ENCODE measurements around the gene ZNF48. TPM values are rescaled to one million over a fixed set of nuclear protein-coding genes. Genes with fewer than 3 reads are reported as not detected.

Gene ZNF48
- total and polyA plus RNA-seq, 10 donors, result 2.7 to 10.4 (median 8.4) TPM

DNA sequence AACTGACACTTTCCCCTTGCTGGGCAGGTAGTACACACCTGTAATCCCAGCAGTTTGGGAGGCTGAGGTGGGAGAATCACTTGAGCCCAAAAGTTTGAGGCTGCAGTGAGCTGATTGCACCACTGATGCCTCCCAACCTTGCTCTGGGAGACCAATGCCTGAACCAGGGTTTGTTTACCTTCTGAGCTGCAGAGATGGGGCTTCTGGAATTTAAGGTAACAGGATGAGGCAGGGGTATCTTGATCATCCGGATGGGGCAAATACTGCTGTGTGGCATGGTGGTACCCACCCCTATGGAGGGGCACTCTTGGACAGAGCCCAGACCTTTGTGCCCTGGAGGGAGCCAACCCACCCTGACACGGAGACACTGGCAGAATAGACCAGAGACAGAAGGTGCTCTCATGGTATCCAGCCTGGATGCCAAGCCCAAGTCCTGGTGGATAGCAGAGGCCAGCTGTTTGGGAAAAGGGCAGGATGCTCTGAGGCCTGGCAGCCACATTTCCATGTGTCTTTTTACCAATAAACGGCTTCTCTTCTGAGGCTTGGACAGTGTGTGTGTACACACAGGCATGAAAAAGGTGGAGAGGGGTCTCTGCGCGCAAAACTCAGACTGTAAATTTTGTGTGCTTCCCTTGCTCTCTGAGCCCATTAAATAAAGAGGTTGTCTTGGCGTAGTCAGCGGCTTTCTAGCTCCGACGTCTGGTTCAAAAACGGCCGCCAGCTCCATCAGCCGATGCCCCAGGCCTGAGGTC, 4.4 kb downstream of the ZNF48 start:
- peaks cover 10 to 77% (median 50%) of the 10 kb centered on the region in 6 donors for H3K4me1 ChIP-seq

DNA sequence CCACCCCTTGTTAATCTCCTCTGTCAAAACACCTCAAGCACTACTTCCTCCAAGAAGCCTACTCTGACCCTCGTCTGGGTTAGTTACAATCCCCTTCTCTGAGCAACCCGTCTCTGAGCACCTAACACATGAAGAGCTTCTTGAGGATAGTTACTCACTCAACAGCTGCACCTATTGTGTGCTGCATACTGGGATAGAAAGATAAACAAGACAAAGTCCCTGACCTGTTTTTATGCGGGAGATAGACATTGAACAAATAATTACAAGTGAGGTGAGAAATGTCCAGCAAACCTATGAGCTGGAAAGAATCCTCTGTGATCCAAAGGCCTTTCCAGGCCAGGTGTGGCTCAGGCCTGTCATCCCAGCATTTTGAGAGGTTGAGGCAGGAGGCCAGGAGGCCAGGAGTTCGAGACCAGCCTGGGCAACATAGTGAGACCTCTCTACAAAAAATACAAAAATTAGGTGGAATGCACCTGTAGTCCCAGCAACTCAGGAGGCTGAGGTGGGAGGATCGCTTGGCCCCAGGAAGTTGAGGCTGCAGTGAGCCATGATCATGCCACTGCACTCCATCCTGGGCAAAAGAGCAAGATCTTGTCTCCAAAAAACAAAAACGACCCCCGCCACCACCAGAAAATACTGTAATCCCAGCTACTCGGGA, 6.7 kb downstream of the ZNF48 start:
- no peak for TF ChIP-seq POLR2AphosphoS5 (IDR thresholded peaks at IDR 0.05)
- no peak overlapping the region for H3K4me3 ChIP-seq
- WGBS, 5 donors, result 81 to 90% (median 86%) methylated on average over 8 of the region's 8 CpGs
- H3K9me3 ChIP-seq, result no peaks in the 10 kb centered on the region
- H3K27ac ChIP-seq, result no peak overlapping the region
- no peak for DNase-seq
- H3K36me3 ChIP-seq, result peaks cover 0 to 20% (median 13%) of the 10 kb centered on the region in 6 donors
- intact Hi-C loops (cut with DNase I; ENCODE audit: low total_unique reads), result loop anchor here (5.0 kb wide), 1 partner anchor 50 kb away; no protein-coding TSS in a partner anchor
- no peaks in the 10 kb centered on the region for H3K27me3 ChIP-seq (replicated peaks in 1 of 7)
- peaks cover 3 to 65% (median 37%) of the 10 kb centered on the region in 6 donors for H3K4me1 ChIP-seq

More for the DNA sequence above, 4.4 kb downstream of the ZNF48 start:
- H3K4me3 ChIP-seq, result peak overlapping the region; percentile 54 to 73 (median 60)
- DNase-seq, result no peak
- H3K9me3 ChIP-seq, result no peaks in the 10 kb centered on the region
- intact Hi-C loops (cut with DNase I; ENCODE audit: low total_unique reads), result loop anchor here (5.0 kb wide), 1 partner anchor 47 kb away; no protein-coding TSS in a partner anchor
- peaks cover 0 to 20% (median 13%) of the 10 kb centered on the region in 6 donors for H3K36me3 ChIP-seq
- TF ChIP-seq POLR2A (IDR thresholded peaks at IDR 0.05) (no peak), POLR2AphosphoS5 (IDR thresholded peaks at IDR 0.05) (no peak)
- WGBS, 5 donors, result 17 to 27% (median 18%) methylated on average over 7 to 12 of the region's 12 CpGs
- no peaks in the 10 kb centered on the region for H3K27me3 ChIP-seq (replicated peaks in 1 of 7)
- H3K27ac ChIP-seq, result peak overlapping the region; percentile 48 to 85 (median 81)

DNA sequence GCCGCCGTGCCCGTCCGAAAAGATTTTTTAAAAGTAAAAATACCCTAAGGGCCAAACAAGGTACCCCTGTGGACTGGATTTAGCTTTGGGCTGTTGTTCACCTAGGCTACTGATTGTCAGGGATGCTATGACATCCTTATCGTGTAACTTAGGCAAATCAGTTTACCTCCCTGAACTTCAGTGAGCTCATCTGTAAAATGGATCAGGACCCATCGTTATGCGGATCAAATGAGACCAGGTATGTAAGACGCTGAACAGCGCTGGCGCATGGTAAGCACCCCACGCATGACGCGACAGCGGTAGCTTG, 11.5 kb downstream of the ZNF48 start:
- intact Hi-C loops (cut with DNase I; ENCODE audit: low total_unique reads), result no loop called here
- Histone ChIP-seq H3K9me3 (no peaks in the 10 kb centered on the region), H3K27me3 (replicated peaks in 1 of 7) (no peaks in the 10 kb centered on the region), H3K27ac (peak overlapping the region in 7 of 8 donors; percentile 73 to 90 (median 85)), H3K4me1 (peaks cover 16 to 51% (median 32%) of the 10 kb centered on the region in 6 donors), H3K36me3 (peaks cover 0 to 9% (median under 1%) of the 10 kb centered on the region in 6 donors), H3K4me3 (peak overlapping the region; percentile 55 to 93 (median 79))
- no peak for DNase-seq
- WGBS, 5 donors, result 20 to 22% (median 20%) methylated on average over 14 of the region's 14 CpGs
- TF ChIP-seq, protein P1, sequence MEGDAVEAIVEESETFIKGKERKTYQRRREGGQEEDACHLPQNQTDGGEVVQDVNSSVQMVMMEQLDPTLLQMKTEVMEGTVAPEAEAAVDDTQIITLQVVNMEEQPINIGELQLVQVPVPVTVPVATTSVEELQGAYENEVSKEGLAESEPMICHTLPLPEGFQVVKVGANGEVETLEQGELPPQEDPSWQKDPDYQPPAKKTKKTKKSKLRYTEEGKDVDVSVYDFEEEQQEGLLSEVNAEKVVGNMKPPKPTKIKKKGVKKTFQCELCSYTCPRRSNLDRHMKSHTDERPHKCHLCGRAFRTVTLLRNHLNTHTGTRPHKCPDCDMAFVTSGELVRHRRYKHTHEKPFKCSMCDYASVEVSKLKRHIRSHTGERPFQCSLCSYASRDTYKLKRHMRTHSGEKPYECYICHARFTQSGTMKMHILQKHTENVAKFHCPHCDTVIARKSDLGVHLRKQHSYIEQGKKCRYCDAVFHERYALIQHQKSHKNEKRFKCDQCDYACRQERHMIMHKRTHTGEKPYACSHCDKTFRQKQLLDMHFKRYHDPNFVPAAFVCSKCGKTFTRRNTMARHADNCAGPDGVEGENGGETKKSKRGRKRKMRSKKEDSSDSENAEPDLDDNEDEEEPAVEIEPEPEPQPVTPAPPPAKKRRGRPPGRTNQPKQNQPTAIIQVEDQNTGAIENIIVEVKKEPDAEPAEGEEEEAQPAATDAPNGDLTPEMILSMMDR (IDR thresholded peaks at IDR 0.05 in 8 of 11, conservative IDR thresholded peaks at IDR 0.05 in 3 of 11), result no peak
- TF ChIP-seq POLR2A (IDR thresholded peaks at IDR 0.05) (no peak), POLR2AphosphoS5 (IDR thresholded peaks at IDR 0.05) (no peak)

DNA sequence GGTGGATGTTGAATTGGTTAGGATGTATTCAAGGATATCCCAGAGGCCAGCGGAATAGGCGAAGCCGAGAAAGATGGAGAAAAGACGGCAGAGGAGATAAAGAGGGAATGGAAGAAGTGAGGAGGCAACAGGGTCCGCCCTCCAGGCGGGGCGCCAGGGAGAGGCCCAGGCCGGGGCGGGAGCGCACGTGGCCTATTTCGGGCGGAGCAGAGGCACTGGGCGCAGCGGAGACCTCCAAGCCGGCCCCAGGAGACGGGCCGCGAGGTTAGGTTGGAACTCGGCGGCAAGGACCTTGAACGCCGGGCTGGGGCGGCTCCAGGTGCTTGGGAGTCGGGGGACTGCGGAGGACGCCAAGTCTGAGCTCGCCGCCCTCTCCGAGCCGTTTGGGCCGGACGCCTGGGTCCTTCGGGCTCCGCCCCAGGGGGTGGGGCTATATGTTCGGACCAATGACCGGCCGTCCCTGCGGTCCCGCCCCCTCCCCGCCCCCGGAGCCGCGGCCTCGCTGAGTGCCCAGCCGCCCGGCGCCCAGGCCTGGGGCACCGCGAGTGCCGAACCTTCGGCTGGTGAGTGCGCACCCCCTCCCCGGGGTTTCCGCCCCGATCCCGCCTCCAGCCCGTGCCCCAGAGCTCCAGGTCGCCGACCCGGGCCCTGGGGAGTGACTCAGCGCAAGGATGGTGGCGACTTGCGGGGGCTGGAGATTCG, 12.0 kb downstream of the ZNF48 start, which contains the start of gene ZNF771:
TSS of gene ZNF771 (plus strand) at position 505 of the 702 bp plus-strand sequence. CDS start 448 bp downstream, outside the sequence.
- Histone ChIP-seq H3K27ac (peak within 1 kb of the TSS; percentile 45 to 90 (median 83)), H3K4me1 (peaks cover 16 to 50% (median 32%) of the 10 kb centered on the region in 6 donors), H3K4me3 (peak within 1 kb of the TSS; percentile 55 to 93 (median 79)), H3K9me3 (no peaks in the 10 kb centered on the region), H3K27me3 (replicated peaks in 1 of 7) (no peaks in the 10 kb centered on the region), H3K36me3 (peaks cover 0 to 12% (median 2%) of the 10 kb centered on the region in 6 donors)
- TF ChIP-seq, protein P1 (IDR thresholded peaks at IDR 0.05 in 8 of 11, conservative IDR thresholded peaks at IDR 0.05 in 3 of 11), result peak in 6 of 11 experiments; percentile 17 to 54 (median 34)
- TF ChIP-seq POLR2A (IDR thresholded peaks at IDR 0.05), result no peak
- peak; percentile 86 to 91 (median 89) for TF ChIP-seq POLR2AphosphoS5 (IDR thresholded peaks at IDR 0.05)
- 0 to 1% (median 0%) methylated on average over 27 to 65 of the region's 65 CpGs for WGBS, 5 donors
- DNase-seq, result peak; percentile 97
- intact Hi-C loops (cut with DNase I; ENCODE audit: low total_unique reads), result no loop called here

All from spleen (tissue), 11 donors.